ENCODE results near the gene SREBF2. TPM values are rescaled to one million over a fixed set of nuclear protein-coding genes. Genes with fewer than 3 reads are reported as not detected.

Gene SREBF2
- total and polyA plus RNA-seq, 2 of the 13 experiments (the other 11 are each of a cell fraction or from before 2014, with no cell fraction given): 53.8 to 72.6 TPM

DNA sequence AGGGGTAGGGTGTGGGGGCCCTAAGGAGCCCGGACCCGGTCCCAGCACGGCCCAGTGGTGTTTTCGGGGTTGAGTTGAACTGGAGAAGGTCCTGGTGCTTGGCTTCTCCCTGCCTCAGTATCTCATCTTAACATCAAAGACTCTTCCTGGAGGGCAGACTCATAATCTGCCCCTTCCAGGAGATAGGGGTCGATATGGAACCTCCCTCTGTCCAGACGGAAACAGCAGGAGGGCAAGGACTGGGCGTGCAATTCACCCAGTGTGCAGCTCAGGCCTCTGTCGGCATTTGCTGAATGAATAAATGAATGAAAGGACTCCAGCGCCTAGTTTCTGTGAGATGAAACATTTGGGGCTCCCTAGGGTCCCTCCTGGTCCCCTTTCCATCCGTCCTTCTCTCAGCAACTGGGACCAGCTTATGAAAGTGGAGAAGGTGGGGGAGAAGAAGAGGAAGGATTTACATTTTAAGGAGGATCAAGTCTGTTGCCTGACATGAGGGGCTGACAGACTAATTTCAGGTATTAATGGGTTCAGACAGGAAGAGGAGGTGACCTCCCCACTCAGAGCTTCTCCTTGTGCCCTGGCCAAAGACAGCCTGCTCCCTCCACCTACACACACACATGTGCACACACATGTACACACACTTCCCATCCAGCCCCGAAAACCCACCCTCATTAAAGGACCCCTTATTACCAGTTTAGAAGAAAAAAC lies 83.0 kb downstream of the SREBF2 start:
- intact Hi-C loops (cut with micrococcal nuclease; ENCODE audit: unreplicated experiment): no loop called here
- H3K4me2 ChIP-seq (ENCODE audit: low read depth, low read length): no peak overlapping the region
- no peak overlapping the region for H3K27ac ChIP-seq (ENCODE audit: extremely low read length, insufficient read depth, low read length)
- peaks cover 27 to 81% of the 10 kb centered on the region in 2 experiments for H3K27me3 ChIP-seq (ENCODE audit: control insufficient read depth in 1 of 2, insufficient read depth in 2 of 2, low read length in 2 of 2)
- no peaks in the 10 kb centered on the region for H3K79me2 ChIP-seq (ENCODE audit: insufficient read depth, low read length)
- no peaks in the 10 kb centered on the region for H3K9me3 ChIP-seq (ENCODE audit: low read length)
- H3K36me3 ChIP-seq (replicated peaks in 1 of 2; ENCODE audit: control insufficient read depth in 1 of 2, insufficient read depth in 2 of 2, low read length in 2 of 2): no peaks in the 10 kb centered on the region
- DNase-seq (ENCODE audit: low spot score): no peak
- ATAC-seq: no peak
- BruUV-seq (replicated peaks): no TSS peak
- ChIA-PET POLR2A (no interaction called here), CTCF (ENCODE audit: low intra/inter-chr PET ratio, low total read pairs) (no interaction called here)
- no peak for TF ChIP-seq ZNF17 (CRISPR knock-in tag; IDR thresholded peaks at IDR 0.05)
- no peak for TF ChIP-seq ARNTL (CRISPR knock-in tag; IDR thresholded peaks at IDR 0.05)
- TF ChIP-seq, protein P1, sequence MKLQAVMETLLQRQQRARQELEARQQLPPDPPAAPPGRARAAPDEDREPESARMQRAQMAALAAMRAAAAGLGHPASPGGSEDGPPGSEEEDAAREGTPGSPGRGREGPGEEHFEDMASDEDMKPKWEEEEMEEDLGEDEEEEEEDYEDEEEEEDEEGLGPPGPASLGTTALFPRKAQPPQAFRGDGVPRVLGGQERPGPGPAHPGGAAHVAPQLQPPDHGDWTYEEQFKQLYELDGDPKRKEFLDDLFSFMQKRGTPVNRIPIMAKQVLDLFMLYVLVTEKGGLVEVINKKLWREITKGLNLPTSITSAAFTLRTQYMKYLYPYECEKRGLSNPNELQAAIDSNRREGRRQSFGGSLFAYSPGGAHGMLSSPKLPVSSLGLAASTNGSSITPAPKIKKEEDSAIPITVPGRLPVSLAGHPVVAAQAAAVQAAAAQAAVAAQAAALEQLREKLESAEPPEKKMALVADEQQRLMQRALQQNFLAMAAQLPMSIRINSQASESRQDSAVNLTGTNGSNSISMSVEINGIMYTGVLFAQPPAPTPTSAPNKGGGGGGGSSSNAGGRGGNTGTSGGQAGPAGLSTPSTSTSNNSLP (IDR thresholded peaks at IDR 0.05; ENCODE audit: low read depth, low read length): no peak
- TF ChIP-seq SIX4 (CRISPR knock-in tag; IDR thresholded peaks at IDR 0.05): no peak
- TF ChIP-seq BCL6 (CRISPR knock-in tag; IDR thresholded peaks at IDR 0.05): no peak
- no peak for TF ChIP-seq KLF12 (CRISPR knock-in tag; IDR thresholded peaks at IDR 0.05; ENCODE audit: borderline replicate concordance)
- no peak for TF ChIP-seq KAT8 (CRISPR knock-in tag; IDR thresholded peaks at IDR 0.05)
- no peak for TF ChIP-seq ZNF747 (CRISPR knock-in tag; IDR thresholded peaks at IDR 0.05; ENCODE audit: borderline replicate concordance)
- no peak for TF ChIP-seq NR2F6 (IDR thresholded peaks at IDR 0.05)
- TF ChIP-seq NR2F6 (CRISPR knock-in tag; IDR thresholded peaks at IDR 0.05): no peak
- TF ChIP-seq ZNF598 (CRISPR knock-in tag; IDR thresholded peaks at IDR 0.05; ENCODE audit: borderline replicate concordance): no peak
- WGBS (ENCODE audit: low lambda C conversion rate): 26% methylated on average over 10 of the region's 11 CpGs
- H3K9ac ChIP-seq (ENCODE audit: insufficient read depth, low read depth, low read length): no peak overlapping the region
- in situ Hi-C loops (cut with HindIII; ENCODE audit: extremely low pct_ligation_motif_present, low pct_unique_long_range_greater_than_20kb): no loop called here
- no peak for FAIRE-seq
- peaks cover 24% of the 10 kb centered on the region for H3K4me1 ChIP-seq (ENCODE audit: insufficient read depth, low read length)
- H3K4me3 ChIP-seq (replicated peaks in 1 of 3; ENCODE audit: insufficient read depth in 1 of 3, low read depth in 2 of 3, low read length in 3 of 3): no peak overlapping the region
- no peak overlapping the region for H2AFZ ChIP-seq (ENCODE audit: low read length)
- peaks cover 14% of the 10 kb centered on the region; the same call in 1 of the 2 replicates for H4K20me1 ChIP-seq (ENCODE audit: insufficient read depth, low read length)

All from HepG2 (cell line).